Activated CD4-positive, alpha-beta T cell treated with anti-CD3 and anti-CD28 coated beads for 36 hours (primary cell): ENCODE results near the gene CARMIL1. TPM values are rescaled to one million over a fixed set of nuclear protein-coding genes. Genes with fewer than 3 reads are reported as not detected.

Experiments used
- ATAC-seq: fragments of 200-7000 bp; cut with Tn5 transposase; one replicate; pipeline ENCODE4 v1.10.0; 2021; ENCODE audit warnings: mild to moderate bottlenecking, moderate library complexity
- CTCF ChIA-PET: fragments of 350-600 bp; sonication (Branson Sonifier 250); formaldehyde crosslinking; loops from one replicate; lab custom pipeline; 2021; ENCODE audit warnings: antibody characterized with exemption; lab: Charles Lee
- POLR2A ChIA-PET: fragments of 350-600 bp; sonication (Branson Sonifier 250); formaldehyde crosslinking; loops from one replicate; lab custom pipeline; 2021; ENCODE audit warnings: antibody characterized with exemption, inconsistent platforms; lab: Charles Lee
- DNase-seq: peaks from one replicate; pipeline ENCODE4 v3.0.0-alpha.2; 2020
- H3K27ac Mint-ChIP-seq: one replicate; pipeline ENCODE4 v1.8.0; 2021; ENCODE audit warnings: mixed read lengths
- H3K27me3 Mint-ChIP-seq: one replicate; pipeline ENCODE4 v1.8.0; 2021; ENCODE audit warnings: mixed read lengths
- H3K36me3 Mint-ChIP-seq: one replicate; pipeline ENCODE4 v1.8.0; 2021; ENCODE audit warnings: low read depth, mixed read lengths
- H3K4me1 Mint-ChIP-seq: one replicate; pipeline ENCODE4 v1.8.0; 2021; ENCODE audit warnings: mixed read lengths
- H3K4me3 Mint-ChIP-seq: one replicate; pipeline ENCODE4 v1.8.0; 2021; ENCODE audit warnings: mild to moderate bottlenecking, moderate library complexity, mixed read lengths
- H3K9me3 Mint-ChIP-seq: one replicate; pipeline ENCODE4 v1.8.0; 2021; ENCODE audit warnings: low read depth, mixed read lengths
- intact Hi-C, 2 experiments: fragments of 100-400 bp; cut with DNase I in 1 of 2; cut with micrococcal nuclease in 1 of 2; formaldehyde crosslinking; loops; one replicate each; pipeline versions ENCODE4 v1.14.2 to v1.15.1; 2022 to 2024; cut with DNase I, micrococcal nuclease
- total RNA-seq, 2 experiments: library from RNA; stranded (reverse); gene quantifications; one replicate each; pipeline ENCODE4 v1.2.3, GENCODE V29; 2021

CARMIL1 gene
- total RNA-seq, 2 experiments from 2014 or later, result 4.5 to 4.9 TPM

DNA sequence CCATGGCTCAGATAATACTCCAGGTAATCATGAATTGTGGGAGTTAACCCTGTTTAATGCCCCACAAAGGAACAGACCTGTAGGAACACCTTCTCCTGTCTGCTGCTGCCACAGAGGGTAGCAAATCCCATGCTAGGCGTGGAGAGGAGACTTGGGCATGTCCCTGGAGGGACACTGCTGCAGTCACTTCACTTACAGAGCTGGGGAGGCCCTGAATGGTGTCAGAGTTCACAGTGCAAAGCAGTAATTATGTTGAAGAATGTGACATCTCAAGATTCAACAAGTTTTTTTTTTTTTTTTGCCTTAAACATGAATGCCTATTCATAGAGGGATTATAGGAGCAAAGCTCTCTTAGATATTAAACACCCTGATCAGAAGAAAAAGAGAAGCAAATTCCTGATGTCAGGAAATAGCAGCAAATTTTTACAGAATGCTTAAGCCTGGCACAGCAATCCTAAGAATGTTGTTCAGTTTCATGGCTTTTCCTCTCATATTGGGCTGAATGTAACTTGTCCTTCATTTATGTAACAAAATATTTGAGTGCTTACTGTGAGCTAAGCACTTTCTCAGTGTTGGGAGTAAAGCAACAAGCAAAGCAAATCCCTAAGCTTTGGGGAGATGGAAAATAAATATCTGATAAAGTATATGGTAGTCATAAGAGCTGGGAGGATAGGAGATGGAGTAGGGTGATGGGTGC, 45.0 kb downstream of the CARMIL1 start:
- H3K27me3 Mint-ChIP-seq, result no peaks in the 10 kb centered on the region
- intact Hi-C loops, result no loop called here
- ATAC-seq (no peak), DNase-seq (no peak)
- no peak overlapping the region for H3K4me3 Mint-ChIP-seq
- ChIA-PET CTCF (no interaction called here), POLR2A (no interaction called here)
- no peaks in the 10 kb centered on the region for H3K9me3 Mint-ChIP-seq
- no peak overlapping the region for H3K27ac Mint-ChIP-seq
- H3K4me1 Mint-ChIP-seq, result no peaks in the 10 kb centered on the region
- no peaks in the 10 kb centered on the region for H3K36me3 Mint-ChIP-seq

DNA sequence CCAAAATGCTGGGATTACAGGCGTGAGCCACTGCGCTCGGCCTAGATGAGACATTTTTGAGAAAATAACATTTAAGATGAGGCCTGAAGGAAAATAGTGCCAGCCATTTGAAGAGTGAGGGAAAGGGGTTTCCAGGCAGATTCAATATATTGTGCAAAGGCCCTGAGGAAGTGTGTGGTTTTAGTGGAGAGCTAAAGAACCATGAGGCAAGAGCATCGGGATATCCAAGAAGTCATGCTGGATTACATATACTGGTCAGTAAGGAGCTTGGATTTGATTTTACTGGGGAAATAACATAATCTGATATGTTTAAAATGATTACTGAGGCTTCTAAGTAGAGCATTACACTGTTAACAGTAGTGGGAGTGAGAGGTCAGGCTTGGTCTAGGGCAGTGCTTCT, 47.0 kb downstream of the CARMIL1 start:
- no peaks in the 10 kb centered on the region for H3K9me3 Mint-ChIP-seq
- H3K4me3 Mint-ChIP-seq, result no peak overlapping the region
- H3K27ac Mint-ChIP-seq, result no peak overlapping the region
- CTCF ChIA-PET, result interaction anchor here (0.7 to 1.2 kb wide), 2 partner anchors 7 to 48 kb away, joined by 3 read pairs; no protein-coding TSS in a partner anchor
- no peaks in the 10 kb centered on the region for H3K36me3 Mint-ChIP-seq
- intact Hi-C loops, result no loop called here
- H3K27me3 Mint-ChIP-seq, result no peaks in the 10 kb centered on the region
- POLR2A ChIA-PET, result no interaction called here
- DNase-seq (no peak), ATAC-seq (no peak)
- peaks cover 5% of the 10 kb centered on the region for H3K4me1 Mint-ChIP-seq

DNA sequence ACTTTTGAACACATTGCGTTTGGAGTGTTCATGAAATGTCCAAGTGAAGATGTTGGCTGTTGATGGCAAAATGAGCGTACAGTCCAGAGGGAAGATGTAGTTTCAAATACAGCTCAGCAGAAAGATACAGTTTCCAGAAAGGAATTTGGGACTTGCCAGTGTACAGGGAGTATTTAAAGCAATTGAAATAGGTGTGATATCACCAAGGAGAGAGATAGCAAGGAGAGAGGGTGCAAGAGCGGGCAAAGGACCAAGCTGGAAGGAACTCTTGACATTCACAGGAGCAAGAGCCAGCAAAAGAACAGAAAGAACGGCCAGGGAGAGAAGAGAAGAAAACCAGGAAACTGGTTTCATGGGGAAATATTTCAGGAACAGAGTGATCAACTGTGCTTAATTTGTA, 47.8 kb downstream of the CARMIL1 start:
- Mint-ChIP-seq H3K36me3 (no peaks in the 10 kb centered on the region), H3K27me3 (no peaks in the 10 kb centered on the region), H3K4me1 (peaks cover 8% of the 10 kb centered on the region), H3K4me3 (no peak overlapping the region), H3K9me3 (no peaks in the 10 kb centered on the region), H3K27ac (no peak overlapping the region)
- ChIA-PET CTCF (no interaction called here), POLR2A (no interaction called here)
- intact Hi-C loops, result no loop called here
- no peak for DNase-seq
- ATAC-seq, result no peak

DNA sequence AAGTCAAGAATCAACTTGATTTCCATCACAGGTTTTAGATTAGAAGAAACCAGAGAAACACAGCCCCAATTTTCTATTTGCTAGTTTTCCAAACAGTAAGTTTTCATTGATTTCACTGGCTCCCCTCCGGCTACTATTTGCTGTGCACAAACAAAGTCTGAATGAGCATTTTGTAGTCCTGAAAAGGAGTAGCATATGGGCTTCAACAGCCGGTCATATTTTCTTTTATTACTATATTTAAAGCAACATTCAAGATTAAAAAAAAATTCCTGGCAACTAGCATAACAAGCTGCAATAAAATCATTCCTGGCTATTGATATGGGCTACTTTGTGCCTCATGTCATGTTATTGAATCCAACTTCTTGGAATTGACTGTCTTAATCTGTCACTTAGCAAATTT, 48.3 kb downstream of the CARMIL1 start:
- intact Hi-C loops, result no loop called here
- H3K4me3 Mint-ChIP-seq, result no peak overlapping the region
- DNase-seq (no peak), ATAC-seq (no peak)
- no peaks in the 10 kb centered on the region for H3K27me3 Mint-ChIP-seq
- H3K27ac Mint-ChIP-seq, result no peak overlapping the region
- H3K36me3 Mint-ChIP-seq, result no peaks in the 10 kb centered on the region
- CTCF ChIA-PET, result interaction anchor here (0.6 to 1.3 kb wide), 3 partner anchors 10 to 62 kb away, joined by 3 read pairs; no protein-coding TSS in a partner anchor
- POLR2A ChIA-PET, result no interaction called here
- no peaks in the 10 kb centered on the region for H3K9me3 Mint-ChIP-seq
- peaks cover 8% of the 10 kb centered on the region for H3K4me1 Mint-ChIP-seq

DNA sequence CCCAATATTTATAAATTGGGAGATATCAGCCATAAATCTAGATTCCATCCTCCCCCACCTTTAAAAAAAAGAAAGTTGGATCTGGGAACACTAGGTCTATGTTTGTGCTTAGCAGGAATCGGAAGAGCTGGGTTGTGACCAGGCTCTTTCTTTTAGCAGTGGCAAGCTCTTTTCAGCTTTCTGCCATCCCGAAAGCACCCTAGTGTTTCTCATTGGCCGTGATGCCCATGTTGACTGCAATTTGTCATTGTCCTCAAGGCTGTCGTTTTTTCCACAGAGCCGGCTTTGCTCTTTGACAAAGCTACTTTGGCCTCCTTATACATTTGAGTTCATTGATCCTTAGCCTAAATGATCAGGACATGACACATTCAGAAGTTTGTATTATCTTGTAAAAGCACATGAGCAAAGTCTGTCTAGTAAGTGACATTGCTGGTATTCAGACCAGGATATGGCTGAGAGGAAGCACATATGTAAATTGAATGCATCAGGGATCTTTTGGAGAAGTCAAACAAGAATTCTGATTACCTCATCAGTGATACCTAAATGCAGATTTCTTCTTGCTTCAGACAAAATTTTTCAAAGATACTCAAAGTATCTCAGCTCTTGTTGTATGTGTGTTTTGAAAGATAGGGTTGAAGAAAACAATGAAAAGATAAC, 50.1 kb downstream of the CARMIL1 start:
- Mint-ChIP-seq H3K4me3 (no peak overlapping the region), H3K27ac (no peak overlapping the region), H3K36me3 (no peaks in the 10 kb centered on the region), H3K9me3 (no peaks in the 10 kb centered on the region), H3K4me1 (peaks cover 10% of the 10 kb centered on the region), H3K27me3 (no peaks in the 10 kb centered on the region)
- CTCF ChIA-PET, result interaction anchor here (0.7 to 1.9 kb wide), 3 partner anchors 9 to 24 kb away, joined by 3 to 6 read pairs (median 4); no protein-coding TSS in a partner anchor
- no peak for DNase-seq
- intact Hi-C loops, result no loop called here
- POLR2A ChIA-PET, result no interaction called here
- no peak for ATAC-seq

DNA sequence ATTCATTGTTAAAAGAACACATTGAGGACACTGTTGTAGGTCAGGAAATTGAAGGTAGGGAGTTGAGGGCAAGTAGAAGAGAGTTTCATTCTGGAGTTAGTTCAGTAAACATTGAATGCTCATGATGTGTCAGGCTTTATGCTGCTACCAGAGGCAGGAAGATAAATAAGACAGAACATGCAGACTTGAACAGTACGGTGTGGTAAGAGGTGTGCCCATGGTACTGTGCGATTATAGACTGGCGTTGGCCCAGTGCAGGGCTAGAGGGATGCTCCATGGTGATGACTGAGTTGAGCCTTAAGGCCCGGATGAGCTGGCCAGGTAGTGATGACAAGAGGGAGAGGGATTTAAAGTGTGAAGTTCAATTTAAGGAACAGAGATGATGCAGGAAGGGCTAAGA, 50.8 kb downstream of the CARMIL1 start:
- POLR2A ChIA-PET, result no interaction called here
- DNase-seq (no peak), ATAC-seq (no peak)
- intact Hi-C loops, result no loop called here
- no peak overlapping the region for H3K4me3 Mint-ChIP-seq
- CTCF ChIA-PET, result interaction anchor here (1.6 to 1.9 kb wide), 2 partner anchors 10 to 23 kb away, joined by 4 to 6 read pairs; no protein-coding TSS in a partner anchor
- no peaks in the 10 kb centered on the region for H3K27me3 Mint-ChIP-seq
- no peaks in the 10 kb centered on the region for H3K9me3 Mint-ChIP-seq
- H3K36me3 Mint-ChIP-seq, result no peaks in the 10 kb centered on the region
- H3K27ac Mint-ChIP-seq, result no peak overlapping the region
- H3K4me1 Mint-ChIP-seq, result peaks cover 10% of the 10 kb centered on the region

- ChIA-PET POLR2A (no interaction called here), CTCF (interaction anchor here (1.9 kb wide), 1 partner anchor 9 kb away, joined by 6 read pairs; no protein-coding TSS in a partner anchor)
- no peaks in the 10 kb centered on the region for H3K36me3 Mint-ChIP-seq
- H3K4me1 Mint-ChIP-seq, result peaks cover 10% of the 10 kb centered on the region
- H3K27me3 Mint-ChIP-seq, result no peaks in the 10 kb centered on the region
- DNase-seq, result no peak
- intact Hi-C loops, result no loop called here
- no peak overlapping the region for H3K27ac Mint-ChIP-seq
- H3K9me3 Mint-ChIP-seq, result no peaks in the 10 kb centered on the region
- H3K4me3 Mint-ChIP-seq, result no peak overlapping the region
- ATAC-seq, result no peak
These were observed 51.9 kb downstream of the CARMIL1 start for GRCh38 chr6:25330796-25331685.

DNA sequence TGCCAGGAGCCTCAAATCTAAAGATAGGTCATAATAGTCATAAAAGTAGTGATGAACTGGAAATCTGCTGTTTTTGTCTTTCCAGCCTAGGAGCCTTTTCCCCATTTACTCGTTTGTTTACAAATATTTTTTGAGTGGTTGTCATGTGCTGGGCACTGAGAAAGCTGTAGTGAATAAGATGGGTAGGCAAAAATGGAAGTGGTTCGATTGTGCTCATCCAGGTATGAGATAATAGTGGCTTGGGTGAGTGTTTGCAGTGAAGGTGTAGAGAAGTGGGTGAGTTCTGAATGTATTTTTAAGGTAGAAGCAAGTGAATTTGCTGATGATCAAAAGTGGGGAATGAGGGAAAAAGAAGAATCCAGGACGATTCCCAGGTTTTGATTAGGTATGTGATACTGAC, 53.0 kb downstream of the CARMIL1 start:
- Mint-ChIP-seq H3K27me3 (no peaks in the 10 kb centered on the region), H3K36me3 (no peaks in the 10 kb centered on the region), H3K27ac (no peak overlapping the region), H3K9me3 (no peaks in the 10 kb centered on the region), H3K4me3 (no peak overlapping the region), H3K4me1 (peaks cover 10% of the 10 kb centered on the region)
- no peak for DNase-seq
- intact Hi-C loops, result no loop called here
- CTCF ChIA-PET, result no interaction called here
- ATAC-seq, result no peak
- POLR2A ChIA-PET, result no interaction called here

- H3K4me1 Mint-ChIP-seq, result peaks cover 14% of the 10 kb centered on the region
- DNase-seq (no peak), ATAC-seq (no peak)
- no peak overlapping the region for H3K27ac Mint-ChIP-seq
- H3K27me3 Mint-ChIP-seq, result no peaks in the 10 kb centered on the region
- intact Hi-C loops, result no loop called here
- no peaks in the 10 kb centered on the region for H3K36me3 Mint-ChIP-seq
- no peaks in the 10 kb centered on the region for H3K9me3 Mint-ChIP-seq
- H3K4me3 Mint-ChIP-seq, result no peak overlapping the region
- POLR2A ChIA-PET, result no interaction called here
- CTCF ChIA-PET, result interaction anchor here (0.5 to 1.0 kb wide), 2 partner anchors 91 to 157 kb away, joined by 3 to 4 read pairs; no protein-coding TSS in a partner anchor
These were observed 53.5 kb downstream of the CARMIL1 start for GRCh38 chr6:25332655-25333071.

DNA sequence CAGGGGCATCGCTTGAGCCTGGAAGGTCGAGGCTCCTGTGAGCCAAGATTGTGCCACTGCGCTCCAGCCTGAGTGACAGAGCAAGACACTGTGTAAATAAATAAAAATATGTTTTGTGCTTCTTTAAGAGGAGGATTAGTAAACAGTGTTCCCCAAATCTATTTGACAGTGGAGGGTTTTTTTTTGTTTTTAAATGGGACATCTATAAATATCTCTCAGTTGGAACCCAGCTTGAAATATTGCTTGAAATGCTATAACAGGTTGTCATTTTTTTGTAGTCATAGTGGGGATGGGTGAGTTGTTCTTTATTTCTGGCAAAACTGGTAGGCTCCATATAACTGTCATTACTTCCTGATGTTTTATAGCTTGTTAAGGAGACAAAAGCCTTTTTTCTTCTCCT, 54.3 kb downstream of the CARMIL1 start:
- H3K9me3 Mint-ChIP-seq, result no peaks in the 10 kb centered on the region
- POLR2A ChIA-PET, result no interaction called here
- no peak overlapping the region for H3K27ac Mint-ChIP-seq
- intact Hi-C loops, result no loop called here
- no peaks in the 10 kb centered on the region for H3K27me3 Mint-ChIP-seq
- CTCF ChIA-PET, result interaction anchor here (1.0 to 1.1 kb wide), 2 partner anchors 8 to 156 kb away, joined by 3 read pairs; no protein-coding TSS in a partner anchor
- DNase-seq, result no peak
- H3K4me3 Mint-ChIP-seq, result no peak overlapping the region
- no peaks in the 10 kb centered on the region for H3K36me3 Mint-ChIP-seq
- no peak for ATAC-seq
- peaks cover 14% of the 10 kb centered on the region for H3K4me1 Mint-ChIP-seq

DNA sequence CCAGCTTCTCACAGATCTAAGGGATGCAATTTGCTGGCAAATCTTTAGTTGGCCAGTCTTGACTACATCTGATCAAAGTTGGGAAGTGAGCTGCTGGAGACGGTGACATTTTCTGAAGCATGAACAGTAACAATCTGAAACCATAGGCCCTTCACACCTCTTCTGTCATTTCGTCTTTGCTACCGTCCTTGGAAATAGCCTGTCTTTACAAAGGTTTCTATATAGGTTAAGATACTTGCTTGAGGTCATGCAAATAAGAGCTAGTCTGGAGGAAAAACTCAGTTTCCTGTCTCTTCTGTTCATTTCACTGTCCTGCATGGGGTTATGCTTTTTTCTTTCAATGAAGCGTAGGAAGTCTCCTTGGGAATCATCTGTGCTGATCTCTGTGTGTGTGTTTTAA, 55.6 kb downstream of the CARMIL1 start:
- no peak overlapping the region for H3K27ac Mint-ChIP-seq
- ChIA-PET CTCF (interaction anchor here (0.6 to 1.4 kb wide), 2 partner anchors 22 to 155 kb away, joined by 5 to 6 read pairs; no protein-coding TSS in a partner anchor), POLR2A (no interaction called here)
- DNase-seq (no peak), ATAC-seq (no peak)
- H3K36me3 Mint-ChIP-seq, result no peaks in the 10 kb centered on the region
- H3K4me1 Mint-ChIP-seq, result peaks cover 13% of the 10 kb centered on the region
- no peaks in the 10 kb centered on the region for H3K9me3 Mint-ChIP-seq
- intact Hi-C loops, result no loop called here
- H3K4me3 Mint-ChIP-seq, result no peak overlapping the region
- H3K27me3 Mint-ChIP-seq, result no peaks in the 10 kb centered on the region
